Measurements from ENCODE around the gene DLX2. TPM values are rescaled to one million over a fixed set of nuclear protein-coding genes. Genes with fewer than 3 reads are reported as not detected.

The DLX2 gene
- total RNA-seq, 1 donor from 2014 or later, result 0.12 TPM

DNA sequence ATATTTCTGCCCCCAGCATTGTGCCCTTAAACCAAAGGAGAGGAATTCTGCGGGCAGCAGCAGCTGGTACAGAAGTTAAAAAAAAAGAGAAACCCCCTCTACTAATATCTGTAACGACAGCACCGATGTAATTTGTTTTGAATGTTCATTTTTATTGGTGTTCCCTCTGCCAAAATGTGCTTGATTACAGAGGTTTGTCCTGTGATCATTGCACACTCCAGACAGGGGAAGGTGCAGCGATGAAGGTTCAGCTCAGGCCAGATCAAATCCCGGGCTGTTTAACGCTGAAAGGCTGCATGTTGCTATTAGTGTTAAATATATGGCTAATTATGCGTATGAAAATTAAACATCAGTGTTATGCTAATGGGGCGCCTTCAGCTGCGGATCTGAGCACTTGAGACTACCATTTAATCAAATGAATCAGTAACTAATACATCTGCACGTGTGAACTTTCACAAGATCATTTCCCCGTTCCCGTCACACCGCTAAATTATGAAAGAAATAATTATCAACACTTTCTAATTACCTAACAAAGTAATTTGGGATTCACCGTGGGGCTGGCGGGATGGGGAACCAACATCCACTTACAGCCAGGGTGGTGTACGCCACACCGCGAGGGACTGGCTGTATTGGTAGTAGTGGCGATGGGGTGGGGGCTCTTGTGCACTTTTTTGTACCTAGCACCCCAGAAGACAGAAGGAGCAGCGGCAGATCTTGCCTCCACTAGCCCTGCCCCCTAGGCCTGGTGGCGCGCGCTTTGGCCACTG, 18.9 kb downstream of the DLX2 start:
- DNase-seq (ENCODE audit: low read depth), result no peak
- H3K4me3 ChIP-seq (ENCODE audit: low read depth, low read length), result no peak overlapping the region
- TF ChIP-seq, protein P1, sequence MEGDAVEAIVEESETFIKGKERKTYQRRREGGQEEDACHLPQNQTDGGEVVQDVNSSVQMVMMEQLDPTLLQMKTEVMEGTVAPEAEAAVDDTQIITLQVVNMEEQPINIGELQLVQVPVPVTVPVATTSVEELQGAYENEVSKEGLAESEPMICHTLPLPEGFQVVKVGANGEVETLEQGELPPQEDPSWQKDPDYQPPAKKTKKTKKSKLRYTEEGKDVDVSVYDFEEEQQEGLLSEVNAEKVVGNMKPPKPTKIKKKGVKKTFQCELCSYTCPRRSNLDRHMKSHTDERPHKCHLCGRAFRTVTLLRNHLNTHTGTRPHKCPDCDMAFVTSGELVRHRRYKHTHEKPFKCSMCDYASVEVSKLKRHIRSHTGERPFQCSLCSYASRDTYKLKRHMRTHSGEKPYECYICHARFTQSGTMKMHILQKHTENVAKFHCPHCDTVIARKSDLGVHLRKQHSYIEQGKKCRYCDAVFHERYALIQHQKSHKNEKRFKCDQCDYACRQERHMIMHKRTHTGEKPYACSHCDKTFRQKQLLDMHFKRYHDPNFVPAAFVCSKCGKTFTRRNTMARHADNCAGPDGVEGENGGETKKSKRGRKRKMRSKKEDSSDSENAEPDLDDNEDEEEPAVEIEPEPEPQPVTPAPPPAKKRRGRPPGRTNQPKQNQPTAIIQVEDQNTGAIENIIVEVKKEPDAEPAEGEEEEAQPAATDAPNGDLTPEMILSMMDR (conservative IDR thresholded peaks at IDR 0.05; ENCODE audit: low read depth, low read length), result no peak

DNA sequence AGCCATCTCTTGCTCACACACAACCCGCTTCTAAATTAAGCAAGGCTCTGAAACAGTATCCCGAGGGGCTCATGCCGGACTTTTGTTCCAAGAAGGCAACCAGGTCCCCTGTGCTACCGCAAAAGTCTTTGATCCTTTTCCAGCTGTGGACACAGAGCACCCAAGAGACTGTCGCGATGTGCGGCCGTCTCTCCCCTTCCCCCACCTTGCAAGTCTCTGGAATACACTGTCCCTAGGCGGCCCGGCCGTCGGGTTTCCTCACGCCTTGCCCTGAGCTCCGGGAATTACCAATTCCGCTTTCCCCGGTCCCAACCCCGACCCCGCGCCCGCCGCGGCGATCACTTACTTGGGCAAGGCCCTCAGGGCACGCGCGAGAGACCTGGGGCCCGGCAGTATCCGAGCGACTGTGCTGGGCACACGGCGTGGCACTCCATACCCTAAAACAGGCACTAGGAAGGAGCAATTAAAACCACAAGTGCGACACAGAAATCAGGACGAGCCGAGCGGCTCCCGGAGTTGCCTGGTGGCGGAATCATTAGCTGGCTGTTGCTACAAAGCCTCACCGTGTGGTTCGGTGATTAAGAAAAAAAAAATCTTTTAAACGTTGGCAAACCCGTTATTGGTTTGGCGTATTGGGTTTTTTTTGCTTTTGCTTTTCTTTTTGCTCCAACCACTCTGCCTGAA, 19.6 kb downstream of the DLX2 start:
- no peak for DNase-seq (ENCODE audit: low read depth)
- no peak overlapping the region for H3K4me3 ChIP-seq (ENCODE audit: low read depth, low read length)

DNA sequence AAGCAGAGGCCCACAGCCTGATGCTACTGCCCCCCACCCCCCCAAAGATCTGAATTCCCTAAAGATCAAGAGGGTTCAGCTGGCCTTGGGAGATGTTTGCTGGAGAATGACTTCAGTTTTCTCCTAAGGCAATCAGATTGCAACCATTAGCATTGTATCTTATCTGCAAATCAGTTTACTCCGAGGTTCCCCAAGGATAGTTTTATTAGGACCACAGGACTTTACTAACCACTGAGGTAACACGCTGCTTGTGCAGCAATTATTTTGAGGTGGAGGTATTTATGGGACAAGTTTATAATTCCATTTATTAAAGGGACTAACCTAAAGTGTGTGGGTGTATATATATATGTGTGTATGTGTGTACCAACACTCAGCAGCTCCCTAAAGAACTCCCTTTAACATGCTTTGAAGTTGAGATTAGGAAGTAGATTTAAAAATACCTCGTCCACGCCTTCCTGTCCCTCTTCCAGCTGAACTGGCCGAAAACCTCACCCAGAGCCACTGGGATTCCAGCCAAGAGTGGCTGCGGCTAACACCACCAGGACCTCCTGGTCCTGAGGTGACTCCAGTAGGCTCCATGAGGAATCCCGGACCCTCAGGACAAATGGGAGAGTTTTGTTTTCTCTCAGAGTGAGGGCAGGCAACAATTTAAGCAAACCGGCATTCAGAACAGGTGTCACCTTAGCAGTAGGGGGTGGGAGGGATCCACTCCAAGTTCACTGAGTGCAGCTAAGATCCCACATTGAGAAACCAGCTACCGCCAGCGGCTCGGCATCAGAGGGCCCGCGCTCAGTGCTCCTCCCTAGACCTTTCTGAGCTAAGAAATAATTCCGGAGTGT, 20.4 kb downstream of the DLX2 start:
- no peak for DNase-seq (ENCODE audit: low read depth)
- TF ChIP-seq, protein P1 (conservative IDR thresholded peaks at IDR 0.05; ENCODE audit: low read depth, low read length), result no peak
- H3K4me3 ChIP-seq (ENCODE audit: low read depth, low read length), result no peak overlapping the region

More for the DNA sequence above, 19.6 kb downstream of the DLX2 start:
- TF ChIP-seq, protein P1 (conservative IDR thresholded peaks at IDR 0.05; ENCODE audit: low read depth, low read length), result no peak

DNA sequence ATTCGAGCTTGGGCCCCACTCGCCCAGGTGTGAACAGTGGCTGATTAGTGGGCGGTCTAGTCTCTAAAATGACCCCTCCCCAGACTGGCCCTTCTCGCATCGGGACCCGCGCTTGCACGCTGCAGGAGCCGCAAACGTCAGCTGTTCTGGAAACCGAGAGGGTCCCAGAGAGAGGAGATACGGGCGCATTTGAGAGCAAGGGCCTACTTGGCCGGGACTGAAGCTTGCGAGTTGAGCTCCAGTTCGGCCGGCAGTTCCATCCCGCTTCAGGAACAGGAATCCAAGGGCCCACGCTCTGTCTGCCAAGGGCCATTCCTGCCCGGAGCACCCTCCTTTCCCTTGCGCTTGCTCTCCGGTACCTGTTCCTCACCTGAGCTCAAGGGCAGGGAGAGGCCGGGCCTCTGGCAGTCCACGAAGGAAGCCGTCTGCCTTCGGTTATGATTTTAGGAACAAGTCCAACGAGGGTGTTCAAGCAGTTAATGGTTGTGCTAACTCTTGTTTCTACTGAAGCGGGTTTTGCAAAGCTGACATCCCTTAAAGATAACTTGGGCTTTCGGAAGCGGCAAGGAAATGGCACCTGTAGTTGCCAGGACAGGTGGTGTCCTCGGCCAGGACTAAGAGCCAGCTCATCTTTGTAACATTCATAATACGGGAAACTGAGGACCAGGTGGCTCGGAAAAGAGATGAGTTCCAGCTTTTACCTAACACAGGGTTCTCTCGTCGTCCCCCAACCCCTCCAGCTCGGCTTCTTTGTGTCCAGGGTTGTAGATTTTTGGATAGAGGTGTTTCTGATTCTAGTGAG, 21.3 kb downstream of the DLX2 start:
- DNase-seq (ENCODE audit: low read depth), result no peak
- H3K4me3 ChIP-seq (ENCODE audit: low read depth, low read length), result no peak overlapping the region
- TF ChIP-seq, protein P1 (conservative IDR thresholded peaks at IDR 0.05; ENCODE audit: low read depth, low read length), result no peak

DNA sequence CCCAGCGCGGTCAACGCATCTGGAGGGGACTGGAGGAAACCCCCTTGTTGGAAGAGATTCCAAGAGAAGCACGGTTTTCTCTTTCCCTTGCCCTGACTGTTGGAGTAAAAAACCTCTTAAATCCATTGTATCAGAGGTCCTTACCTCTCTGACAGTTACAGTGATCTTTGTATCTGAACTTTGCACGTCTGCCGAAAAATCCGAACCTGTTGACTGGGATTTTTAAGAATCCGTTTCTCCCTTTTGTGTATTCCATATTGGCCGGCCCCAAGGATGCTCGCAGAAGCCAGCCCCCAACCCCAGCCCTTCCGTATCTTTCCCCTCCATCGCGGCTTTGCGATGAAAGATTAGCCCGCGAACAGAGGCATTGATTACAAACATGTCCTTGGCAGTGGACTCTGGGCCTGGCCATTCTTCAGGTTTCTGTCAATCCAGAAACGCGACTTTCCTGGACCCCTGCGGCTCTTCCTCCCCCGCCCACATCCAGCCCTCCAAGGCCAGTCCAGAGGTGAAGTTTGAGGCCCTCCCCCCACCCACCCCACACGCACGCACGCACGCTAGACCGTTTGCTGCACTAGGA, 22.0 kb downstream of the DLX2 start:
- TF ChIP-seq, protein P1 (conservative IDR thresholded peaks at IDR 0.05; ENCODE audit: low read depth, low read length), result no peak
- no peak for DNase-seq (ENCODE audit: low read depth)
- no peak overlapping the region for H3K4me3 ChIP-seq (ENCODE audit: low read depth, low read length)
